Ishikawa (cell line): ENCODE results near the gene COL4A5.

ENCODE experiments used
- CEBPB ChIP-seq: IDR thresholded peaks from 2 replicates; pipeline ENCODE4 v1.6.1; 2012
- CREB1 ChIP-seq: IDR thresholded peaks from 2 replicates; pipeline ENCODE4 v1.6.1; 2012; ENCODE audit warnings: low read depth
- EP300 ChIP-seq: IDR thresholded peaks from 2 replicates; pipeline ENCODE4 v1.6.1; 2012; ENCODE audit warnings: borderline replicate concordance
- RAD21 ChIP-seq: IDR thresholded peaks from 2 replicates; pipeline ENCODE4 v1.6.1; 2012; ENCODE audit warnings: low read depth
- TAF1 ChIP-seq: IDR thresholded peaks from 2 replicates; pipeline ENCODE4 v1.6.1; 2012; ENCODE audit warnings: low read depth, mild to moderate bottlenecking
- TCF12 ChIP-seq: IDR thresholded peaks from 2 replicates; pipeline ENCODE4 v1.6.1; 2012; ENCODE audit warnings: low read depth
- TEAD4 ChIP-seq: IDR thresholded peaks from 2 replicates; pipeline ENCODE4 v1.6.1; 2012
- YY1 ChIP-seq: IDR thresholded peaks from 2 replicates; pipeline ENCODE4 v1.6.1; 2012; ENCODE audit warnings: low read depth
- TF ChIP-seq, protein P1 (sequence below): IDR thresholded peaks from 2 replicates; pipeline ENCODE4 v1.6.1; 2012; ENCODE audit warnings: low read depth, mild to moderate bottlenecking

DNA sequence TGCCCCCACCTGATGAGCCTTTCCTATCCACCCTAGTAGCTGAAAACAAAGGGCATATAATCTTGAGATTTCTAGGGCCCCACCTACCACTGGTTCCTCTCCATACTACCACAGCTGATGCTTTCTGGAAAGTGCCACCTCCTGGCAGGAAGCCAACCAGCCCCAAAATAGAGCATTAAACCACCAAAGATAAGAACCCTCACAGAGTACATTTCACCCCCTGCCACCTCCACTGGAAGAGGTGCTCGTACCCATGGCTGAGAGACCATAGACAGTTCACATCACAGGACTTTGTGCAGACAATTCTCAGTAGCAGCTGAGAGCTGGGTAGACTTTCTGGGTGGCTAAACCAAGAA lies 202.6 kb downstream of the COL4A5 start:
- TF ChIP-seq YY1 (no peak), TAF1 (no peak), TCF12 (no peak), TEAD4 (no peak), RAD21 (no peak), EP300 (no peak), CEBPB (no peak), CREB1 (no peak)
- TF ChIP-seq, protein P1, sequence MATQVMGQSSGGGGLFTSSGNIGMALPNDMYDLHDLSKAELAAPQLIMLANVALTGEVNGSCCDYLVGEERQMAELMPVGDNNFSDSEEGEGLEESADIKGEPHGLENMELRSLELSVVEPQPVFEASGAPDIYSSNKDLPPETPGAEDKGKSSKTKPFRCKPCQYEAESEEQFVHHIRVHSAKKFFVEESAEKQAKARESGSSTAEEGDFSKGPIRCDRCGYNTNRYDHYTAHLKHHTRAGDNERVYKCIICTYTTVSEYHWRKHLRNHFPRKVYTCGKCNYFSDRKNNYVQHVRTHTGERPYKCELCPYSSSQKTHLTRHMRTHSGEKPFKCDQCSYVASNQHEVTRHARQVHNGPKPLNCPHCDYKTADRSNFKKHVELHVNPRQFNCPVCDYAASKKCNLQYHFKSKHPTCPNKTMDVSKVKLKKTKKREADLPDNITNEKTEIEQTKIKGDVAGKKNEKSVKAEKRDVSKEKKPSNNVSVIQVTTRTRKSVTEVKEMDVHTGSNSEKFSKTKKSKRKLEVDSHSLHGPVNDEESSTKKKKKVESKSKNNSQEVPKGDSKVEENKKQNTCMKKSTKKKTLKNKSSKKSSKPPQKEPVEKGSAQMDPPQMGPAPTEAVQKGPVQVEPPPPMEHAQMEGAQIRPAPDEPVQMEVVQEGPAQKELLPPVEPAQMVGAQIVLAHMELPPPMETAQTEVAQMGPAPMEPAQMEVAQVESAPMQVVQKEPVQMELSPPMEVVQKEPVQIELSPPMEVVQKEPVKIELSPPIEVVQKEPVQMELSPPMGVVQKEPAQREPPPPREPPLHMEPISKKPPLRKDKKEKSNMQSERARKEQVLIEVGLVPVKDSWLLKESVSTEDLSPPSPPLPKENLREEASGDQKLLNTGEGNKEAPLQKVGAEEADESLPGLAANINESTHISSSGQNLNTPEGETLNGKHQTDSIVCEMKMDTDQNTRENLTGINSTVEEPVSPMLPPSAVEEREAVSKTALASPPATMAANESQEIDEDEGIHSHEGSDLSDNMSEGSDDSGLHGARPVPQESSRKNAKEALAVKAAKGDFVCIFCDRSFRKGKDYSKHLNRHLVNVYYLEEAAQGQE, result no peak
